Measurements from ENCODE around the gene ARHGDIG.

DNA sequence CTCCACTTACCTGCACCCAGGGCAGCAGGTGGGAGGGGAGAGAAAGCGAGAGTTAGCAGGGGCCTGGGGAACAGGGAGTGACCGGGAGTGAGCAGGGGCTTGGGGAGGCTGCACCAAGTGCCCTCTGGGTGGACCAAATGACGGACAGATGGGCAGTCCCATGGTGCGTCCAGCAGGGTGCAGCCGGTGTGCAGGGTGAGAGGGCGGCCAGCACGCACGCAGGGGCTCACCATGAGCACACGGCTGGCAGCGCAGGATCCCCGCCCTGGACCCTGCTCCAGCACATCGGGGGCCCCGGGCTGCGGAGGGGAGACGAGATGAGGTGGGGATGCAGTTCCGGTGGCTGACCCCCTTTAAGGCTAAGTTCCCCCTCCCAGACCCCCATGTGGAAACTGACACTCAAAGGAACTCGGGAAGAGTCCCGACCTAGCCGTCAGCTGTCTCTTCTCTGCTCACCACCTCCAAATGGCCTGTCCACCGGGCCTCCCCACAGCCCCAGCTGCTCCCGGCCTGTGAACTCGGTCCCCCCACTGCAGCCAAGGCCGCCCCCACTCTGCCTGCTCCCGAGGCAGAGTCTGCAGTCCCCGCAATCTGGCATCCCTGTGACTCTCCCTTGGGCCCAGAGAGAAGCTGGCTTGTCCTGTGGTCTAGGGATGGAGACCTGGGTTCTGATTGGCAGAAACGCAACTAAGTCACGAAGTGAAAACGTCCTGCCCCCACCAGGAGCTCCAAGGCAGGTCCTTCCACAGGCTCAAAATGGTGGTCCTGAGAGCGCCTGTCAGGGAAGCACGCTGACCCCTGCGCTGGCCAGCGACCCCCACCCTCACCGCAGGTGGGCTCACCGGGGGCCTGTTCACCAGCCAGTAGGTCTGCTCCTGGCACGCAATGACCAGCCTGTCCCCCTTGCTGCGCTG lies 7.5 kb upstream of the ARHGDIG start:
- TF ChIP-seq, protein P1, sequence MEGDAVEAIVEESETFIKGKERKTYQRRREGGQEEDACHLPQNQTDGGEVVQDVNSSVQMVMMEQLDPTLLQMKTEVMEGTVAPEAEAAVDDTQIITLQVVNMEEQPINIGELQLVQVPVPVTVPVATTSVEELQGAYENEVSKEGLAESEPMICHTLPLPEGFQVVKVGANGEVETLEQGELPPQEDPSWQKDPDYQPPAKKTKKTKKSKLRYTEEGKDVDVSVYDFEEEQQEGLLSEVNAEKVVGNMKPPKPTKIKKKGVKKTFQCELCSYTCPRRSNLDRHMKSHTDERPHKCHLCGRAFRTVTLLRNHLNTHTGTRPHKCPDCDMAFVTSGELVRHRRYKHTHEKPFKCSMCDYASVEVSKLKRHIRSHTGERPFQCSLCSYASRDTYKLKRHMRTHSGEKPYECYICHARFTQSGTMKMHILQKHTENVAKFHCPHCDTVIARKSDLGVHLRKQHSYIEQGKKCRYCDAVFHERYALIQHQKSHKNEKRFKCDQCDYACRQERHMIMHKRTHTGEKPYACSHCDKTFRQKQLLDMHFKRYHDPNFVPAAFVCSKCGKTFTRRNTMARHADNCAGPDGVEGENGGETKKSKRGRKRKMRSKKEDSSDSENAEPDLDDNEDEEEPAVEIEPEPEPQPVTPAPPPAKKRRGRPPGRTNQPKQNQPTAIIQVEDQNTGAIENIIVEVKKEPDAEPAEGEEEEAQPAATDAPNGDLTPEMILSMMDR (IDR thresholded peaks at IDR 0.05; ENCODE audit: low read depth, low read length, missing input control), result no peak
- TF ChIP-seq, protein P2, sequence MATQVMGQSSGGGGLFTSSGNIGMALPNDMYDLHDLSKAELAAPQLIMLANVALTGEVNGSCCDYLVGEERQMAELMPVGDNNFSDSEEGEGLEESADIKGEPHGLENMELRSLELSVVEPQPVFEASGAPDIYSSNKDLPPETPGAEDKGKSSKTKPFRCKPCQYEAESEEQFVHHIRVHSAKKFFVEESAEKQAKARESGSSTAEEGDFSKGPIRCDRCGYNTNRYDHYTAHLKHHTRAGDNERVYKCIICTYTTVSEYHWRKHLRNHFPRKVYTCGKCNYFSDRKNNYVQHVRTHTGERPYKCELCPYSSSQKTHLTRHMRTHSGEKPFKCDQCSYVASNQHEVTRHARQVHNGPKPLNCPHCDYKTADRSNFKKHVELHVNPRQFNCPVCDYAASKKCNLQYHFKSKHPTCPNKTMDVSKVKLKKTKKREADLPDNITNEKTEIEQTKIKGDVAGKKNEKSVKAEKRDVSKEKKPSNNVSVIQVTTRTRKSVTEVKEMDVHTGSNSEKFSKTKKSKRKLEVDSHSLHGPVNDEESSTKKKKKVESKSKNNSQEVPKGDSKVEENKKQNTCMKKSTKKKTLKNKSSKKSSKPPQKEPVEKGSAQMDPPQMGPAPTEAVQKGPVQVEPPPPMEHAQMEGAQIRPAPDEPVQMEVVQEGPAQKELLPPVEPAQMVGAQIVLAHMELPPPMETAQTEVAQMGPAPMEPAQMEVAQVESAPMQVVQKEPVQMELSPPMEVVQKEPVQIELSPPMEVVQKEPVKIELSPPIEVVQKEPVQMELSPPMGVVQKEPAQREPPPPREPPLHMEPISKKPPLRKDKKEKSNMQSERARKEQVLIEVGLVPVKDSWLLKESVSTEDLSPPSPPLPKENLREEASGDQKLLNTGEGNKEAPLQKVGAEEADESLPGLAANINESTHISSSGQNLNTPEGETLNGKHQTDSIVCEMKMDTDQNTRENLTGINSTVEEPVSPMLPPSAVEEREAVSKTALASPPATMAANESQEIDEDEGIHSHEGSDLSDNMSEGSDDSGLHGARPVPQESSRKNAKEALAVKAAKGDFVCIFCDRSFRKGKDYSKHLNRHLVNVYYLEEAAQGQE (IDR thresholded peaks at IDR 0.05), result no peak
- no peak for TF ChIP-seq RAD21 (IDR thresholded peaks at IDR 0.05)

All from liver (tissue), 3 donors.